ENCODE results near the gene XRCC1.

The XRCC1 gene

GRCh38 chr19:43511324-43511723 is 64.0 kb downstream of the XRCC1 start:
- no peak overlapping the region for H3K4me3 ChIP-seq (ENCODE audit: low read depth, low read length)
- TF ChIP-seq CTCF (IDR thresholded peaks at IDR 0.05; ENCODE audit: borderline replicate concordance, insufficient read depth, low read depth, low read length) = no peak

GRCh38 chr19:43510713-43511112 is 64.6 kb downstream of the XRCC1 start:
- no peak overlapping the region for H3K4me3 ChIP-seq (ENCODE audit: low read depth, low read length)
- TF ChIP-seq CTCF (IDR thresholded peaks at IDR 0.05; ENCODE audit: borderline replicate concordance, insufficient read depth, low read depth, low read length) = no peak

GRCh38 chr19:43507880-43508279 is 67.4 kb downstream of the XRCC1 start:
- TF ChIP-seq CTCF (IDR thresholded peaks at IDR 0.05; ENCODE audit: borderline replicate concordance, insufficient read depth, low read depth, low read length) = no peak
- H3K4me3 ChIP-seq (ENCODE audit: low read depth, low read length) = no peak overlapping the region

- no peak for TF ChIP-seq CTCF (IDR thresholded peaks at IDR 0.05; ENCODE audit: borderline replicate concordance, insufficient read depth, low read depth, low read length)
- H3K4me3 ChIP-seq (ENCODE audit: low read depth, low read length) = no peak overlapping the region
Measured at GRCh38 chr19:43506629-43507028, 68.7 kb downstream of the XRCC1 start.

GRCh38 chr19:43505941-43506340 is 69.4 kb downstream of the XRCC1 start:
- no peak overlapping the region for H3K4me3 ChIP-seq (ENCODE audit: low read depth, low read length)
- no peak for TF ChIP-seq CTCF (IDR thresholded peaks at IDR 0.05; ENCODE audit: borderline replicate concordance, insufficient read depth, low read depth, low read length)

- TF ChIP-seq CTCF (IDR thresholded peaks at IDR 0.05; ENCODE audit: borderline replicate concordance, insufficient read depth, low read depth, low read length) = no peak
- H3K4me3 ChIP-seq (ENCODE audit: low read depth, low read length) = no peak overlapping the region
Measured at GRCh38 chr19:43505186-43505456, 70.2 kb downstream of the XRCC1 start.

GRCh38 chr19:43504426-43505185 is 70.7 kb downstream of the XRCC1 start, which contains the start of gene PHLDB3:
Gene PHLDB3, minus strand, starts transcription at chr19:43504746. Its CDS starts 628 bp downstream, at chr19:43504118.
- peak within 1 kb of the TSS; percentile 73 for H3K4me3 ChIP-seq (ENCODE audit: low read depth, low read length)
- TF ChIP-seq CTCF (IDR thresholded peaks at IDR 0.05; ENCODE audit: borderline replicate concordance, insufficient read depth, low read depth, low read length) = no peak

Data from GM12875 (cell line).